Measurements from ENCODE around the gene SMIM14.
"Not testable (repeated sequence)": the region's sequence is repeated elsewhere in the genome, so short reads cannot be mapped to it uniquely, and the experiment has no call there.

Gene SMIM14

GRCh38 chr4:39631700-39632079 is 7.0 kb downstream of the SMIM14 start:
- DNase-seq (ENCODE audit: insufficient read length, low spot score) (no peak), FAIRE-seq (no peak)
- no peak for TF ChIP-seq POLR2A (IDR thresholded peaks at IDR 0.05; ENCODE audit: low read depth, low read length)

GRCh38 chr4:39627413-39627812 is 11.3 kb downstream of the SMIM14 start:
- no peak for TF ChIP-seq POLR2A (IDR thresholded peaks at IDR 0.05; ENCODE audit: low read depth, low read length)
- FAIRE-seq (no peak), DNase-seq (ENCODE audit: insufficient read length, low spot score) (no peak)

DNA sequence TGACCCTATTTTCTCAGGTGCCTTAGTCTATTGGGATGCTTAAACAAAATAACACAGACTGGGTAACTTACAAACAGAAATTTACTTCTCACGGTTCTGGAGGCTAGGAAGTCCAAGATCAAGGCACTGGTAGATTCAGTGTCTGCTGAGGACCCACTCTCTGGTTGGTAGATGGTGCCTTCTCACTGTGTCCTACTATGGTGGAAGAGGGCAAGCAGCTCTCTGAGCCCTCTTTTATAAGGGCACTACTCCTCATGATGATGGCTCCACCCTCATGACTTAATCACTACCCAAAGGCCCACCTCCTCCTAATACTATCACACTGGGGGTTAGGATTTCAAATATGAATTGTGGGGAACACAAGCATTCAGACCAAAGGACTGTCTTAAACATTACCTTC is 11.8 kb downstream of the SMIM14 start:
- FAIRE-seq = no peak
- no peak for DNase-seq (ENCODE audit: insufficient read length, low spot score)
- TF ChIP-seq POLR2A (IDR thresholded peaks at IDR 0.05; ENCODE audit: low read depth, low read length) = no peak

DNA sequence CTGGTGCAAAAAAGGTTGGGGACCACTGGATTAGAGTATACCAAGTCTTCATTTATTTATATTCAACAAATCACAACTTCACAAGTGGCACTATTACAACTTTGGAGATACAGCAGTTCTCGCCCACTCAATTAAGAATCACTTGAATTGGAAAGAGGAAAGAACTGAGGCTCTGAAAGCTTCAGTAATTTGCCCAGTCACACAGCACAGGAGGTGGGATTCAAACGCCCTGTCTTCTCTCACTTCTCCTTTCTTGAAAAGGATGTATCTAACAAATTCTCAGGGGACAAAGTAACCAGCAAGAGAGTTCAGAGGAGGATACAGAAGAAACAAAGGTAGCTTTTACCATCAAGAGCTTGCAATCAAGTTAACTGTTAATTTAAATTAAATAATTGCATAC is 12.4 kb downstream of the SMIM14 start:
- DNase-seq (ENCODE audit: insufficient read length, low spot score) = no peak
- no peak for TF ChIP-seq POLR2A (IDR thresholded peaks at IDR 0.05; ENCODE audit: low read depth, low read length)
- FAIRE-seq = no peak

GRCh38 chr4:39621582-39621981 is 17.1 kb downstream of the SMIM14 start:
- FAIRE-seq (peak; percentile 52), DNase-seq (ENCODE audit: insufficient read length, low spot score) (no peak)
- TF ChIP-seq POLR2A (IDR thresholded peaks at IDR 0.05; ENCODE audit: low read depth, low read length) = no peak

DNA sequence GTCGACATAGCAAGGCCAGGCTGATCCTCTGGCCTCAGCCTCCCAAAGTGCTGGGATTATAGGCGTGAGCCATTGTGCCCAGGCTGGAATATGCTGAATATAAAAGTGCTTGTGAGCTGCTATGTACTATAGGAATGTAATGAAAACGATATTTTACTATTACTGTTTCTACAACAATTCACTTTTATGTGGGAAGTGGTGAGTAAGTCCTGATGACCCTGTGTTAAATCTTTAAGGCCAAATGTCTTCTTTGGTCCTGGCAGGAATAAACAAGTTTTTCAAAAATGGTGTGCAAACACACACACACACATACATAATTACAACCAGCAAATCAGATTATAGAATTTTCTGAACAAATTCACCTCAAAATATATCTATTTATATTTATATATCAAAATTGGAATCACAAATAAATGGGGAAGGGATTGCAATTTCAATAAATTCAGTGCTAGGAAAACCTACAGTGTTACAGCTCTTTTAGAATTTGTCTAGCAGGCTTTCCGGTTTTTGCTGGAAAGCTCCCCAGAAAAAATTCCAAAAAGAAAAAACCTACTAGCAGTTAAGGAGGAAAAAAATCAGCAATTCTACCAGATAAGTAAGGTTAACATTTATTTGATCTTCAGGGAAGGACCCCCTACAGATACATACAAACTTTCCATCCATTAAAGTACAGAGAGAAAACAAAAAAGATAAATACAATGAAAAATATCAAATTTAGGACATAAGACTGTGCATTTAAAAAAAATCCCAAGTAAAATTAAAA is 17.9 kb downstream of the SMIM14 start:
- FAIRE-seq (no peak), DNase-seq (ENCODE audit: insufficient read length, low spot score) (no peak)
- no peak for TF ChIP-seq POLR2A (IDR thresholded peaks at IDR 0.05; ENCODE audit: low read depth, low read length)

DNA sequence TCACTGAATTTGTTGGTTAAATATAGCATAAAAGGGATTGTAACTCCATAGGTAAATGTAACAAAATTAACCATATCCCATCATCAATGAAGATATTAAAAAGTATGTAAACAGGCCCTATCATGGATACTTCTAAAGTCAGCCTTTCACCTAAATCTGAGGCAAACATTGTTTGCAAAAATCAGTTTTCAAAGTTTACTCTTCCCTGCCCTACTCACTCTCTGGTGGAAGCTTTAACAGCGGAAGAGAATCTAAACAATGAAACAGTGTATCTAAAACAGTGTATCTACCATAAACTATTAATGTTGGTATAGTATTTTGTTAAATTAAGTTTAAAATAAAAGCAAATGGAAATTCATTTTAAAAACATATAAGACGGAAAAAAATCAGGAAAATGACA is 21.1 kb downstream of the SMIM14 start:
- TF ChIP-seq POLR2A (IDR thresholded peaks at IDR 0.05; ENCODE audit: low read depth, low read length) = no peak
- FAIRE-seq = no peak
- DNase-seq (ENCODE audit: insufficient read length, low spot score) = no peak

DNA sequence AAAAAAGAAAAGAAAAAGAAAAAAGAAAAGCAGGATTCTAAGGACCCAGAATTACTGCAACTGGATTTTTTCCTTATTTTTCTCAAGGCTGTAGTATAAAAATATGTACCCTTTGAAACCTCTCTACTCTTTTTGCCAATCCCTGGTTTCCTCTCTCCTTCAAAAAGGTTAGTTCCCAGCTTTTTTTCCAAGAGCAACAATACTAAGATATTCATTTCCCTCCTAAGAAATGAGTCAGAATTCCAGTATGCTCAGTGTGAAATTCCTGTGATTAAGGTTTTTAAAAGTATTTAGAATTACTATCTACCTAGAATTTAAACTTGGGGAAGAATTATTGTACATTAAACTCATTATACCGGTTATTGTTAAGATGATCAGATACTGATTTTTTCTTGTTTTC is 22.0 kb downstream of the SMIM14 start:
- no peak for TF ChIP-seq POLR2A (IDR thresholded peaks at IDR 0.05; ENCODE audit: low read depth, low read length)
- DNase-seq (ENCODE audit: insufficient read length, low spot score) = no peak
- no peak for FAIRE-seq

DNA sequence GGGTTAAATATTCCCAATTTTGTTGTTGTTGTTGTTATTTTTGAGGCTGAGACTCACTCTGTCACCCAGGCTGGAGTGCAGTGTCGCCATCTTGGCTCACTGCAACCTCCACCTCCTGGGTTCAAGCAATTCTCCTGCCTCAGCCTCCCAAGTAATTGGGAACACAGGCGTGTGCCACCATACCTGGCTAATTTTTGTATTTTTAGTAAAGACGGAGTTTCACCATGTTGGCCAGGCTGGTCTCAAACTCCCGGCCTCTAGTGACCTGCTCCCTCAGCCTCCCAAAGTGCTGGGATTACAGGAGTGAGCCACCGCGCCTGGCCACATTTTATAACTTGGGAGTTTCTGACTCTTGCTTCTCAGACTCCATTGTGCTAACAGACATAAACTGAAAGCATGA is 22.6 kb downstream of the SMIM14 start:
- not testable (repeated sequence) for FAIRE-seq; DNase-seq (ENCODE audit: insufficient read length, low spot score)

- FAIRE-seq (peak; percentile 94), DNase-seq (ENCODE audit: insufficient read length, low spot score) (no peak)
- TF ChIP-seq POLR2A (IDR thresholded peaks at IDR 0.05; ENCODE audit: low read depth, low read length) = no peak
Measured at GRCh38 chr4:39614487-39615162, 24.0 kb downstream of the SMIM14 start.

GRCh38 chr4:39613093-39613656 is 25.5 kb downstream of the SMIM14 start:
- no peak for FAIRE-seq

GRCh38 chr4:39609454-39609931 is 29.2 kb downstream of the SMIM14 start:
- FAIRE-seq (no peak), DNase-seq (ENCODE audit: insufficient read length, low spot score) (no peak)
- TF ChIP-seq POLR2A (IDR thresholded peaks at IDR 0.05; ENCODE audit: low read depth, low read length) = no peak

More at GRCh38 chr4:39613093-39613656, 25.5 kb downstream of the SMIM14 start:
- no peak for TF ChIP-seq POLR2A (IDR thresholded peaks at IDR 0.05; ENCODE audit: low read depth, low read length)
- no peak for DNase-seq (ENCODE audit: insufficient read length, low spot score)

- no peak for DNase-seq (ENCODE audit: insufficient read length, low spot score)
- no peak for FAIRE-seq
- no peak for TF ChIP-seq POLR2A (IDR thresholded peaks at IDR 0.05; ENCODE audit: low read depth, low read length)
Measured at GRCh38 chr4:39608451-39608850, 30.2 kb downstream of the SMIM14 start.

- DNase-seq (ENCODE audit: insufficient read length, low spot score) (no peak), FAIRE-seq (no peak)
- TF ChIP-seq POLR2A (IDR thresholded peaks at IDR 0.05; ENCODE audit: low read depth, low read length) = no peak
Measured at GRCh38 chr4:39606747-39607146, 31.9 kb downstream of the SMIM14 start.
